ENCODE measurements around the gene ZFP69B.

Gene ZFP69B

DNA sequence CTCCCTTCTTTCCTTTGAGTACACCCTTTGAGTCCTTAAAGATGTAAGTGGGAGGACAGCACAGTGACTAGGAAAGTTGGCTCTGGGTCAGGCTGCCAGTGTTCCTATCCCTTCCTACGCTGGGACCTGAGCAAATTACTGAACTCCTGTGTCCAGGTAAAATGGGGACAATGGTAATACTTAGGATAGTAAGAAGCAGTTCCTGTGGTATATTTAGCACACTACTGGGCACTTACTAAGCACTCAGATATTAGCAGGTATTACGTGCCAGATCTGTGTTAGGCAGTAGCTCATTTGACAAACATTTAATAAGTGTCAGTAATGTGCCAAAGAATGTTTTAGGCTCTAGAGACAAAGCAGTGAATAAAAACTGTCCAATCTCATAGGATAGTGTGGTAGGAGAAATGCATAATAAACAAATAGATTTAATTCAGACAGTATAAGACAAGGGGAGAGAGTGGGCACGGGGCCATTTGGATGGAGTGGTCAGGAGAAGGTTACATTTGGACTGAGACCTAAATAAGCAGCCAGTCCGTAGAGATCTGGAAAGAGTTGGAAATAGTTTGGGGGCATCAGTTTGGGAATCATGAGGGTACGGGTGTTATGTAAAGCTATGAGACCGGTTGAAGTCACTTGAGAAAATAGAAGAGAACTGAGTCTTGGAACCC is 26.2 kb upstream of the ZFP69B start:
- TF ChIP-seq FOXP2 (optimal IDR thresholded peaks at IDR 0.05; ENCODE audit: borderline replicate concordance, extremely low read depth, extremely low read length, insufficient read depth) = no peak
- no peak for TF ChIP-seq SIN3A (IDR thresholded peaks at IDR 0.05; ENCODE audit: borderline replicate concordance, insufficient read depth, low read length)
- TF ChIP-seq POLR2AphosphoS5 (IDR thresholded peaks at IDR 0.05; ENCODE audit: low read depth, low read length) = no peak
- TF ChIP-seq, protein P1, sequence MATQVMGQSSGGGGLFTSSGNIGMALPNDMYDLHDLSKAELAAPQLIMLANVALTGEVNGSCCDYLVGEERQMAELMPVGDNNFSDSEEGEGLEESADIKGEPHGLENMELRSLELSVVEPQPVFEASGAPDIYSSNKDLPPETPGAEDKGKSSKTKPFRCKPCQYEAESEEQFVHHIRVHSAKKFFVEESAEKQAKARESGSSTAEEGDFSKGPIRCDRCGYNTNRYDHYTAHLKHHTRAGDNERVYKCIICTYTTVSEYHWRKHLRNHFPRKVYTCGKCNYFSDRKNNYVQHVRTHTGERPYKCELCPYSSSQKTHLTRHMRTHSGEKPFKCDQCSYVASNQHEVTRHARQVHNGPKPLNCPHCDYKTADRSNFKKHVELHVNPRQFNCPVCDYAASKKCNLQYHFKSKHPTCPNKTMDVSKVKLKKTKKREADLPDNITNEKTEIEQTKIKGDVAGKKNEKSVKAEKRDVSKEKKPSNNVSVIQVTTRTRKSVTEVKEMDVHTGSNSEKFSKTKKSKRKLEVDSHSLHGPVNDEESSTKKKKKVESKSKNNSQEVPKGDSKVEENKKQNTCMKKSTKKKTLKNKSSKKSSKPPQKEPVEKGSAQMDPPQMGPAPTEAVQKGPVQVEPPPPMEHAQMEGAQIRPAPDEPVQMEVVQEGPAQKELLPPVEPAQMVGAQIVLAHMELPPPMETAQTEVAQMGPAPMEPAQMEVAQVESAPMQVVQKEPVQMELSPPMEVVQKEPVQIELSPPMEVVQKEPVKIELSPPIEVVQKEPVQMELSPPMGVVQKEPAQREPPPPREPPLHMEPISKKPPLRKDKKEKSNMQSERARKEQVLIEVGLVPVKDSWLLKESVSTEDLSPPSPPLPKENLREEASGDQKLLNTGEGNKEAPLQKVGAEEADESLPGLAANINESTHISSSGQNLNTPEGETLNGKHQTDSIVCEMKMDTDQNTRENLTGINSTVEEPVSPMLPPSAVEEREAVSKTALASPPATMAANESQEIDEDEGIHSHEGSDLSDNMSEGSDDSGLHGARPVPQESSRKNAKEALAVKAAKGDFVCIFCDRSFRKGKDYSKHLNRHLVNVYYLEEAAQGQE (IDR thresholded peaks at IDR 0.05; ENCODE audit: insufficient read depth in 1 of 2, low read depth in 2 of 2, low read length in 2 of 2) = no peak
- no peak for TF ChIP-seq TAF1 (IDR thresholded peaks at IDR 0.05; ENCODE audit: borderline replicate concordance, insufficient read depth, low read length)

DNA sequence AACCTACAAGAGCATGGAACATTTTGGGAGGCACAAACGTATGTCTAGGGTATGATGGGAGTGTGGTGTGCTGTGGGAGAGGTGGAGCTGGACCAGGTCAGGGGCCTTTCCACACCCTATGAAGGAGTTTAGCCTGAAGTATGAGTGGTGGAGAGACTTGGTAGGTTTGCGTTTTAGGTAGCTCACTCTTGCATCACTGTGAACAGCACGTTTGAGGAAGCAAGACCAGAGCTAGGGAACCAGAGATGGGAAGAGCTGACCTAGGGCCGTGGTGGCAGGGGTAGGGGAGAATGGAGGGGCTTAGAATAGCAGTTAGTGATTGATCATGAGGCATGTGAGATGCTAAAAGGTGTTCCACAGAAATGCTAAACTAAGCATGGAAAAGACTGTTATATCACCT is 25.1 kb upstream of the ZFP69B start:
- no peak for TF ChIP-seq SIN3A (IDR thresholded peaks at IDR 0.05; ENCODE audit: borderline replicate concordance, insufficient read depth, low read length)
- TF ChIP-seq, protein P1 (IDR thresholded peaks at IDR 0.05; ENCODE audit: insufficient read depth in 1 of 2, low read depth in 2 of 2, low read length in 2 of 2) = no peak
- no peak for TF ChIP-seq POLR2AphosphoS5 (IDR thresholded peaks at IDR 0.05; ENCODE audit: low read depth, low read length)

DNA sequence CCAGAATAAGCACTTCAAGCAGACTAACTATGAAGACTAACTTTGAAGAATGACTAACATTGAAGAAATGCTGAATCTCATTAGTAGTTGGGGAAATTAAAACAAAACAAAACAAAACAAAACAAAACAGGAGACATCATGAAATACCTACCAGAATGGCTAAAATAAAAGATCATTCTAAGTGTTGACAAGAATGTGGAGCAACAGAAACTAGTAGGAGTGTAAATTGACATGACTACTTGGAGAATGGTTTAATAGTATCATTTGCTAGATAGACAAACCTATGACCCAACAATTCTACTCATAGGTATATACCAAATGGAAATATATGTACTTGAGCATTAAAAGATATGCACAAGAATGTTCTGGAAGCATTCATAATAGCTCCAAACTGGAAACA is 18.9 kb upstream of the ZFP69B start:
- no peak for TF ChIP-seq SIN3A (IDR thresholded peaks at IDR 0.05; ENCODE audit: borderline replicate concordance, insufficient read depth, low read length)
- TF ChIP-seq POLR2AphosphoS5 (IDR thresholded peaks at IDR 0.05; ENCODE audit: low read depth, low read length) = no peak
- TF ChIP-seq, protein P1 (IDR thresholded peaks at IDR 0.05; ENCODE audit: insufficient read depth in 1 of 2, low read depth in 2 of 2, low read length in 2 of 2) = no peak
- no peak for TF ChIP-seq FOXP2 (optimal IDR thresholded peaks at IDR 0.05; ENCODE audit: borderline replicate concordance, extremely low read depth, extremely low read length, insufficient read depth)
- TF ChIP-seq TAF1 (IDR thresholded peaks at IDR 0.05; ENCODE audit: borderline replicate concordance, insufficient read depth, low read length) = no peak

DNA sequence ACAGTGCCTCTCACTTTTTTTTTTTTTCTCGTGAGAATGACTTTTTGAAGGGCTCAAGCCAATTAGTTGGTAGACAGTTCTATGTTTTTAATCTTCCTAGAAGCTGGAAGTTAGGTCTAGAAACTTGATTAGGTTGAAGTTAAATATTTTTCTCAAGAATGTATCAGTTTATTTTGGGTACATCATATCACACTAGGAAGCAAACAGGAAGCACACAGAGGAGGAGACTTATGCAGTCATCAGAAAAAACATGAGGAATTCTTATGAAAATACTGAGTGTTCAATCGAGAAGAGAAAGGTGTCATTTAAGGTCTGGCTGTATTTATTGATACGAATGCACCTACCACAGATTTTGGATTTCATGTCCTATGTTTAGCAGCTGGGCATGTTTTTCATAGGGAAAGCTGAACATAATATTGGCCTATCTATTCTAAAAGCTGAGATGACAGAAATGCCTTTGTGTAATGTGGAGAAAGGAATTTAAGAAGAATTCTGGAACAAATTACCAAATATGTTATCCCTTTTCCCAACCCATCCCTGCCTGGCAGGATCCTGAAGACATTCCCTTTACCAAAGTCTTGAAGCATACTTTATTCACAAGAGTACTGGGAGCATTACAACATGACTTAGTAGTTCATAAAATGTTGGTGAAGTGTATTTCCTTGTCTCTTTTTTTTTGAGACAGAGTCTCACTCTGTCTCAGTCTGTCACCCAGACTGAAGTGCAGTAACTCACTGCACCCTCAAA is 17.5 kb upstream of the ZFP69B start:
- no peak for TF ChIP-seq SIN3A (IDR thresholded peaks at IDR 0.05; ENCODE audit: borderline replicate concordance, insufficient read depth, low read length)
- TF ChIP-seq POLR2AphosphoS5 (IDR thresholded peaks at IDR 0.05; ENCODE audit: low read depth, low read length) = no peak
- TF ChIP-seq TAF1 (IDR thresholded peaks at IDR 0.05; ENCODE audit: borderline replicate concordance, insufficient read depth, low read length) = no peak
- no peak for TF ChIP-seq FOXP2 (optimal IDR thresholded peaks at IDR 0.05; ENCODE audit: borderline replicate concordance, extremely low read depth, extremely low read length, insufficient read depth)
- TF ChIP-seq, protein P1 (IDR thresholded peaks at IDR 0.05; ENCODE audit: insufficient read depth in 1 of 2, low read depth in 2 of 2, low read length in 2 of 2) = no peak
